KMS-11 (cell line): ENCODE results near the gene TOX2.

Experiments
- H2AFZ ChIP-seq: fragments of 200-600 bp; sonication (generic); 2 replicates; pipeline ENCODE4 v1.6.1; 2016; ENCODE audit warnings: antibody characterized with exemption, mixed run types, low read depth
- H3K27ac ChIP-seq: fragments of 200-600 bp; sonication (generic); 2 replicates; pipeline ENCODE4 v1.6.1; 2016; ENCODE audit warnings: mild to moderate bottlenecking, mixed run types
- H3K27me3 ChIP-seq: fragments of 200-600 bp; sonication (generic); 2 replicates; pipeline ENCODE4 v1.6.1; 2017; ENCODE audit warnings: mild to moderate bottlenecking, low read depth, mixed run types, moderate library complexity; ENCODE audit not compliant: insufficient read depth
- H3K36me3 ChIP-seq: fragments of 200-600 bp; sonication (generic); 2 replicates; pipeline ENCODE4 v1.6.1; 2017; ENCODE audit warnings: mild to moderate bottlenecking, mixed run types; ENCODE audit not compliant: insufficient read depth
- H3K4me1 ChIP-seq: fragments of 200-600 bp; sonication (generic); 2 replicates; pipeline ENCODE4 v1.6.1; 2016; ENCODE audit warnings: mild to moderate bottlenecking, low read depth, mixed run types; ENCODE audit not compliant: poor library complexity, severe bottlenecking
- H3K4me2 ChIP-seq: fragments of 200-600 bp; sonication (generic); 2 replicates; pipeline ENCODE4 v1.7.0; 2016; ENCODE audit warnings: mild to moderate bottlenecking, mixed run types
- H3K4me3 ChIP-seq: fragments of 200-600 bp; sonication (generic); IDR thresholded peaks from 2 replicates; pipeline ENCODE4 v1.6.1; 2017; ENCODE audit warnings: low read depth, low read length, mixed read lengths; ENCODE audit not compliant: insufficient read depth
- H3K79me2 ChIP-seq: fragments of 200-600 bp; sonication (generic); 2 replicates; pipeline ENCODE4 v1.6.1; 2016; ENCODE audit warnings: low read depth, mixed run types; ENCODE audit not compliant: insufficient read depth
- H3K9ac ChIP-seq: fragments of 200-600 bp; sonication (generic); 2 replicates; pipeline ENCODE4 v1.6.1; 2016; ENCODE audit warnings: mild to moderate bottlenecking, mixed run types
- H4K20me1 ChIP-seq: fragments of 200-600 bp; sonication (generic); 2 replicates; pipeline ENCODE4 v1.6.1; 2016; ENCODE audit warnings: mild to moderate bottlenecking, mixed run types; ENCODE audit not compliant: insufficient read depth
- TF ChIP-seq, protein P1 (sequence below): fragments of 200-600 bp; sonication (generic); conservative IDR thresholded peaks from 2 replicates; pipeline ENCODE4 v1.6.1; 2017; ENCODE audit warnings: low read depth, mild to moderate bottlenecking, antibody characterized with exemption, low read length, moderate library complexity, mixed read lengths

Gene TOX2

DNA sequence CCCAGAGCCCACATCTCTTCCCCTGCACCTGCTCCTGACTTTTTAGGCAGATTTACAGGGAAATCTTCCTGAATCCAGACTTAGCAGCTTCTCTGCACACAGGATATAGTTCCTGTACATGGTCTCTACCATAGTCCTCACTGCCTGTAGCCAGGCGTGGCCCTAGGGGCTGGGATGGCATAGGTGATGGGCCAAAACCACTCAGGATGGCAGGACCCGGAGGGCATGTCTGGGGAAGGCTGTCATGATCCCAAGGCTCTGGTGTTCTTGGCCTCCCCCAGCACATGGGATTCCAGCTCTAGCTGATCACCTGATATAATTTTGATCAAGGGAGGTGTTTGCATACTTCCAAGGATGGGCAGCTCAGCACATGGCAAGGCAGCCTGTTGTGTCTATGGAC is 58.0 kb downstream of the TOX2 start:
- Histone ChIP-seq H3K36me3 (no peaks in the 10 kb centered on the region), H3K9ac (no peak overlapping the region), H3K4me1 (peaks cover 34% of the 10 kb centered on the region), H2AFZ (no peak overlapping the region), H3K4me2 (no peak overlapping the region), H3K27me3 (no peaks in the 10 kb centered on the region), H4K20me1 (no peaks in the 10 kb centered on the region), H3K4me3 (no peak overlapping the region), H3K79me2 (peaks cover 26% of the 10 kb centered on the region; the same call in 1 of the 2 replicates), H3K27ac (no peak overlapping the region)
- TF ChIP-seq, protein P1, sequence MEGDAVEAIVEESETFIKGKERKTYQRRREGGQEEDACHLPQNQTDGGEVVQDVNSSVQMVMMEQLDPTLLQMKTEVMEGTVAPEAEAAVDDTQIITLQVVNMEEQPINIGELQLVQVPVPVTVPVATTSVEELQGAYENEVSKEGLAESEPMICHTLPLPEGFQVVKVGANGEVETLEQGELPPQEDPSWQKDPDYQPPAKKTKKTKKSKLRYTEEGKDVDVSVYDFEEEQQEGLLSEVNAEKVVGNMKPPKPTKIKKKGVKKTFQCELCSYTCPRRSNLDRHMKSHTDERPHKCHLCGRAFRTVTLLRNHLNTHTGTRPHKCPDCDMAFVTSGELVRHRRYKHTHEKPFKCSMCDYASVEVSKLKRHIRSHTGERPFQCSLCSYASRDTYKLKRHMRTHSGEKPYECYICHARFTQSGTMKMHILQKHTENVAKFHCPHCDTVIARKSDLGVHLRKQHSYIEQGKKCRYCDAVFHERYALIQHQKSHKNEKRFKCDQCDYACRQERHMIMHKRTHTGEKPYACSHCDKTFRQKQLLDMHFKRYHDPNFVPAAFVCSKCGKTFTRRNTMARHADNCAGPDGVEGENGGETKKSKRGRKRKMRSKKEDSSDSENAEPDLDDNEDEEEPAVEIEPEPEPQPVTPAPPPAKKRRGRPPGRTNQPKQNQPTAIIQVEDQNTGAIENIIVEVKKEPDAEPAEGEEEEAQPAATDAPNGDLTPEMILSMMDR, result no peak

DNA sequence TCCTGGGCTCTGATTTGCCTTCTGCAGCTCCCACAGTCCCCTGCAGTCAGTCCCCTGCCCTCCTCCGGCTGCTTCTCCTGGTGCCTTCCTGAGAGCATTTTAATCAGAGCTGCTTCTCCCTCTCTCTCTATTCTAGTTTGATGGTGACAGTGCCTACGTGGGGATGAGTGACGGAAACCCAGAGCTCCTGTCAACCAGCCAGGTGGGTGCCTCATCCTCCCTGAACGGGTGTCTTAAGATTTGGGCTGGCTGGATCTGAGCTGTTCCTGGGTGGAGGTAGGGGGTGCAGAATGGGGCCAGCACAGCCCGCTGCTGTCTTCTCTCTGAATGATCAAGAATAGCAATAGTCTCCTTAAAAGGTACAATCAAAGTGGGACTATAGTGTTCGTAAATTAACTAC is 58.6 kb downstream of the TOX2 start:
- H3K4me1 ChIP-seq, result peaks cover 40% of the 10 kb centered on the region
- H3K79me2 ChIP-seq, result peaks cover 26% of the 10 kb centered on the region; the same call in 1 of the 2 replicates
- no peaks in the 10 kb centered on the region for H3K36me3 ChIP-seq
- H3K4me3 ChIP-seq, result no peak overlapping the region
- H3K4me2 ChIP-seq, result no peak overlapping the region
- no peak overlapping the region for H3K27ac ChIP-seq
- no peak overlapping the region for H2AFZ ChIP-seq
- TF ChIP-seq, protein P1, result no peak
- H3K9ac ChIP-seq, result no peak overlapping the region
- H3K27me3 ChIP-seq, result no peaks in the 10 kb centered on the region
- H4K20me1 ChIP-seq, result no peaks in the 10 kb centered on the region

DNA sequence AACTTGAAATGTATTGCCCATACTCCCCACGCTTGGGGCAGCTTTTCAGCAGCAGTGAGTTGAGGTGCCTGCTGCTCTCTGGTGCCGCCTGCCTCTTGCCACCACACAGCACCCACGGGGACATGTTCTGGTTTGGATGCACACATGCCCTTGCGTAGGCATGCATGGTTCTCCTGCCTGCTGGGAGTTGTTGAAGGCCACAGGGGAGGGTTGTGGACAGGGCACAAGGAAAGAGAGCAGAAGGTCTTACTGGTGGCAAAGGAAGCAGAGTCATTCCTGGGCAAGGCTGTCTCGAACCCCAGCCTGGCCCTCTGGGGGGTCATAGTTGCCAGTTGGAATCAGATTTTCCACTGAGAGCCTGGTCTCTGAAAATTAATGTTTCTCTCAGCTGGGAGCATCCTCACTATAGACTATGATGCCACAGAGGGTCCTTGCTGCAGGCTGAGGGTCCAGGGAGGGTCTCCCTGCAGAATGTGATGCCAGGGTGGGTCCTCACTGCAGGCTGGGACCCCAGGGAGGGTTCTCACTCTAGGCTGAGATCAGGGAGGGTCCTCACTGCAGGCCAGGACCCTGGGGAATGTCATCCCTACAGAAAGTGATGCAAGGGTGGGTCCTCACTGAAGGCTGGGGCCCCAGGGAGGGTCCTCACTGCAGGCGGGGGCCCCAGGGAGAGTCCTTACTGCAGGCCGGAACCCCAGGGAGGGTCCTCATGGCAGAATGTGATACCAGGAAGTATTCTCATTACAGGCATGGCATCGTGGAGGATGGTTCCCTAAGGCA is 59.2 kb downstream of the TOX2 start:
- no peaks in the 10 kb centered on the region for H4K20me1 ChIP-seq
- peaks cover 21% of the 10 kb centered on the region; the same call in 1 of the 2 replicates for H3K79me2 ChIP-seq
- H2AFZ ChIP-seq, result no peak overlapping the region
- peaks cover 46% of the 10 kb centered on the region for H3K4me1 ChIP-seq
- TF ChIP-seq, protein P1, result no peak
- no peaks in the 10 kb centered on the region for H3K36me3 ChIP-seq
- no peak overlapping the region for H3K4me3 ChIP-seq
- H3K9ac ChIP-seq, result no peak overlapping the region
- H3K27me3 ChIP-seq, result no peaks in the 10 kb centered on the region
- no peak overlapping the region for H3K27ac ChIP-seq
- no peak overlapping the region for H3K4me2 ChIP-seq

DNA sequence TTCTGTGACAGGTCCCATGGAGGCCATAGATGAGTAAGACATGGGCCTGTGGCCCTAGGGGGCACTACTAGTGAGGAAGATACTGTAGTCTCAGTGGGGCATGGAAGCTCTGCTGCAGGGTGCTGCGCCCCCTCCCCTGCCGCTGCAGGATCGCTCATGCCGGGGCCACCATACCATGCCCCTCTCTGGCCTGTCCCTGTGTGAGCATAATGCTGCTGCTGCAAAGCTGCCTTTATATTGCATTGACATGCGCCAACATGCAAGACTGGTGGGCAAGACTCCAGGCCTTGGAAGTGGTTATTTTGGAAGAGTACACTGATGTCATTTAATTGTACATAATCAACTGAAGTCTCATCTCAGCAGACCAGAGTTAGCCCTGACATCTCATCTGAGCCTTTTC is 60.0 kb downstream of the TOX2 start:
- H3K36me3 ChIP-seq, result no peaks in the 10 kb centered on the region
- H3K4me2 ChIP-seq, result no peak overlapping the region
- no peak overlapping the region for H3K27ac ChIP-seq
- peaks cover 16% of the 10 kb centered on the region; the same call in 1 of the 2 replicates for H3K79me2 ChIP-seq
- no peaks in the 10 kb centered on the region for H3K27me3 ChIP-seq
- H3K4me3 ChIP-seq, result no peak overlapping the region
- no peak overlapping the region for H3K9ac ChIP-seq
- TF ChIP-seq, protein P1, result no peak
- H3K4me1 ChIP-seq, result peaks cover 52% of the 10 kb centered on the region
- no peaks in the 10 kb centered on the region for H4K20me1 ChIP-seq
- H2AFZ ChIP-seq, result no peak overlapping the region
